ENCODE measurements around the gene ZNF93. TPM values are rescaled to one million over a fixed set of nuclear protein-coding genes. Genes with fewer than 3 reads are reported as not detected.
"Not testable (repeated sequence)": the region's sequence is repeated elsewhere in the genome, so short reads cannot be mapped to it uniquely, and the experiment has no call there.

The ZNF93 gene
- total RNA-seq, 1 experiment from 2014 or later, result 8.9 TPM

GRCh38 chr19:19955208-19955607, 54.5 kb downstream of the ZNF93 start:
- H3K36me3 ChIP-seq (ENCODE audit: control insufficient read depth, insufficient read depth, low read length), result no peaks in the 10 kb centered on the region
- intact Hi-C loops (cut with micrococcal nuclease; ENCODE audit: unreplicated experiment) (no loop called here), in situ Hi-C loops (cut with HindIII; ENCODE audit: low pct_unique_long_range_greater_than_20kb, low sequenced_read_pairs) (no loop called here)
- no peaks in the 10 kb centered on the region for H3K9me3 ChIP-seq (ENCODE audit: control insufficient read depth, insufficient read depth, low read depth, low read length)
- BruUV-seq (replicated peaks), result no TSS peak
- no peaks in the 10 kb centered on the region for H3K4me1 ChIP-seq (ENCODE audit: control insufficient read depth, insufficient read depth, low read length)
- no peak for TF ChIP-seq POLR2AphosphoS5 (IDR thresholded peaks at IDR 0.05; ENCODE audit: low read depth, low read length)
- no peak for TF ChIP-seq TCF7L2 (IDR thresholded peaks at IDR 0.05; ENCODE audit: low read depth, low read length)
- TF ChIP-seq, protein P1, sequence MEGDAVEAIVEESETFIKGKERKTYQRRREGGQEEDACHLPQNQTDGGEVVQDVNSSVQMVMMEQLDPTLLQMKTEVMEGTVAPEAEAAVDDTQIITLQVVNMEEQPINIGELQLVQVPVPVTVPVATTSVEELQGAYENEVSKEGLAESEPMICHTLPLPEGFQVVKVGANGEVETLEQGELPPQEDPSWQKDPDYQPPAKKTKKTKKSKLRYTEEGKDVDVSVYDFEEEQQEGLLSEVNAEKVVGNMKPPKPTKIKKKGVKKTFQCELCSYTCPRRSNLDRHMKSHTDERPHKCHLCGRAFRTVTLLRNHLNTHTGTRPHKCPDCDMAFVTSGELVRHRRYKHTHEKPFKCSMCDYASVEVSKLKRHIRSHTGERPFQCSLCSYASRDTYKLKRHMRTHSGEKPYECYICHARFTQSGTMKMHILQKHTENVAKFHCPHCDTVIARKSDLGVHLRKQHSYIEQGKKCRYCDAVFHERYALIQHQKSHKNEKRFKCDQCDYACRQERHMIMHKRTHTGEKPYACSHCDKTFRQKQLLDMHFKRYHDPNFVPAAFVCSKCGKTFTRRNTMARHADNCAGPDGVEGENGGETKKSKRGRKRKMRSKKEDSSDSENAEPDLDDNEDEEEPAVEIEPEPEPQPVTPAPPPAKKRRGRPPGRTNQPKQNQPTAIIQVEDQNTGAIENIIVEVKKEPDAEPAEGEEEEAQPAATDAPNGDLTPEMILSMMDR (IDR thresholded peaks at IDR 0.05), result no peak
- TF ChIP-seq REST (IDR thresholded peaks at IDR 0.05; ENCODE audit: insufficient read depth in 1 of 2, low read depth in 2 of 2, low read length in 1 of 2), result no peak
- no peak for TF ChIP-seq SIN3A (IDR thresholded peaks at IDR 0.05; ENCODE audit: borderline replicate concordance, insufficient read depth, low read depth, low read length)
- ATAC-seq (no peak), DNase-seq (ENCODE audit: low read depth, low spot score) (no peak)
- no peak overlapping the region for H3K4me3 ChIP-seq (ENCODE audit: low read depth in 2 of 2, low read length in 2 of 2)
- ChIA-PET CTCF (interaction anchor here (0.7 kb wide), 1 partner anchor 14 kb away, joined by 5 read pairs; no protein-coding TSS in a partner anchor), POLR2A (no interaction called here)
- H3K27me3 ChIP-seq (ENCODE audit: control insufficient read depth, insufficient read depth, low read length), result no peaks in the 10 kb centered on the region
- no peak overlapping the region for H3K27ac ChIP-seq (ENCODE audit: low read length)

DNA sequence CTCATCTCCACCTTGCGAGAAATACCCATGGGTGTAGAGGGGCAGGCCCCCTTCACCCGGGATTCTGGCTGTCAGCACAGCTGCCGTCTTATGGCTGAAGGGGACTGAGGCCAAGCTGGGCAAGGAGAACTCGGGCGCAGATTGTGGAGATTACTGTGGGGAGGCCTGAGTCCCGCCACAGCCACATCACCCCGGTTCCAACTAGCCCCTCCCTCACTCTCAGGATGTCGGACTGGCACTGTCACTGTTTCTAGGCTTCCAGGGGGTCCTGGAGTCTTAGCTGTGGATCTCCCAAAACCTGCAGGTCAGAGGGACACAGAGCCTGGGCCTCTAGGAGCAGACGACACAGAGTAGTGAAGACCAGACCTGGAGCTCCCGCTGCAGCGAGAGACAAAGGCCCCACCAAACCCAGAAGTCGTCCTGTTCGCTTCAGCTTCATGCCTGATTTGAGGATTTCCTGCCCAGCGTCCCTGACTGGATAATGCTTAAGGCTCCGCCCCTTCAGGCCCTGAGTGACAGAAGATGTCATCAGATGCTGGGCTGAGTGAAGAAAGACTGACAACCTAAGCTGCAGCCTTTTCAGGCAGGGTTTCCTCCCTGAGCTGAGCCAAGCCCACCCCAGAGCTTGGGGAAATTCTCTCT, 55.8 kb downstream of the ZNF93 start:
- Histone ChIP-seq H3K27me3 (ENCODE audit: control insufficient read depth, insufficient read depth, low read length) (no peaks in the 10 kb centered on the region), H3K4me1 (ENCODE audit: control insufficient read depth, insufficient read depth, low read length) (no peaks in the 10 kb centered on the region), H3K36me3 (ENCODE audit: control insufficient read depth, insufficient read depth, low read length) (no peaks in the 10 kb centered on the region), H3K27ac (ENCODE audit: low read length) (no peak overlapping the region), H3K9me3 (ENCODE audit: control insufficient read depth, insufficient read depth, low read depth, low read length) (no peaks in the 10 kb centered on the region), H3K4me3 (ENCODE audit: low read depth in 2 of 2, low read length in 2 of 2) (no peak overlapping the region)
- in situ Hi-C loops (cut with HindIII; ENCODE audit: low pct_unique_long_range_greater_than_20kb, low sequenced_read_pairs) (no loop called here), intact Hi-C loops (cut with micrococcal nuclease; ENCODE audit: unreplicated experiment) (no loop called here)
- no peak for TF ChIP-seq TCF7L2 (IDR thresholded peaks at IDR 0.05; ENCODE audit: low read depth, low read length)
- ChIA-PET POLR2A (interaction anchor here (0.6 kb wide), 1 partner anchor 338 kb away, joined by 4 read pairs; the partner anchor contains the start of gene PBX4), CTCF (interaction anchor here (0.6 kb wide), 1 partner anchor 108 kb away, joined by 6 read pairs; no protein-coding TSS in a partner anchor)
- no TSS peak for BruUV-seq (replicated peaks)
- DNase-seq (ENCODE audit: low read depth, low spot score) (no peak), ATAC-seq (no peak)

DNA sequence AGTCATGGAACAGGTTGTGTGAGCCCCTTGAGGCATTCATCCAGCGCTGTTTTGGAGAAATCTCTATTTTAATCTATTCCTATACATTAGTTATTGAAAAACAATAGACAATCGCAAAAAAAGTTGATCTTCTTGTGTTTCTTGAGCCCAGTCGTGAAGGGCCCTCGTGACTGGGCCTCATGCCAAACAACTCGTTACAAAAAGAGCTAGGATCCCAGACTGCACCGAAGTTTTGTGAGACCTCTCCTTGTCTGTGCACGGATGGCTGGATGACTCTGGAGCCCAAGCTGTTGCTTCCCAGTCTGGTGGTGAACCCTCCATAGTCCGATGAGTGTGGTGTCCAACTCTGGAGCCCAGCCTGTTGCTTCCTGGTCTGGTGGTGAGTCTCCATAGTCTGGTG, 57.0 kb downstream of the ZNF93 start:
- ATAC-seq; H3K4me3 ChIP-seq (ENCODE audit: low read depth in 2 of 2, low read length in 2 of 2); CTCF ChIA-PET; intact Hi-C loops (cut with micrococcal nuclease; ENCODE audit: unreplicated experiment); H3K27me3 ChIP-seq (ENCODE audit: control insufficient read depth, insufficient read depth, low read length); BruUV-seq (replicated peaks); H3K9me3 ChIP-seq (ENCODE audit: control insufficient read depth, insufficient read depth, low read depth, low read length); H3K27ac ChIP-seq (ENCODE audit: low read length); POLR2A ChIA-PET; DNase-seq (ENCODE audit: low read depth, low spot score); H3K36me3 ChIP-seq (ENCODE audit: control insufficient read depth, insufficient read depth, low read length); H3K4me1 ChIP-seq (ENCODE audit: control insufficient read depth, insufficient read depth, low read length); in situ Hi-C loops (cut with HindIII; ENCODE audit: low pct_unique_long_range_greater_than_20kb, low sequenced_read_pairs): not testable (repeated sequence)

Data from Panc1 (cell line).